Measurements from ENCODE around the gene KAT2B. TPM values are rescaled to one million over a fixed set of nuclear protein-coding genes. Genes with fewer than 3 reads are reported as not detected.

KAT2B gene
- total RNA-seq, 1 experiment from 2014 or later, result 4.6 TPM

DNA sequence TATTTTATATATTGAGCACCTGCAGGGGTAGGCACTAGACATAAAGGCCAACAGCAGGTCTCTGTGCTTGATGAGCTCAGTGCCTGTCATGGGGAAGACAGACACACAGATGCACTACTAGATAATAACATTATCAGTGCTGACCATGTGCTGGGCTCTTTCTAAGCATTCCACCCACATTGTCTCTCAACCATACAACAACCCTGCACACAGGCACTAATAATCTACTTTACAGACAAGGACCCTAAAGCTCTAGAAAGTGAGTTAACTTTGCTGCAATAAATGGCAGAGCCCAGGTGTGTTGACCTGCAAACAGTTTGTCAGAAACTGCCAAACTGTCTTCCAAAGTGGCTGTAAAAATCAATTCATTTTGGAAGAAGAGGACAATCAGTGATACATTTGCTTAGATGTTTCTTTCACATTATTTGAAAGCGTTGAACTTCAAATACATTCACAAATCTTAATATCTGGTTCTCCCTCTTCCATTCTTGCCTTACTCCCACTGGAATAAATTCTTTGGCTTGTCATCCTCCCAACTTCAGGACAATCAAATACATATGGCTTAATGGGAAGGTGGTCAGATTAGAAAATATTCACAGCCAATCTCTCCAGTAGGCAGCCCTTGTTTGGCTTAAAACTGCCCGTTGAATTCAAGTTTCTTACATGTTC lies 17.2 kb upstream of the KAT2B start:
- Histone ChIP-seq H3K4me1 (ENCODE audit: insufficient read depth, low read length, poor library complexity, severe bottlenecking) (no peaks in the 10 kb centered on the region), H3K27me3 (replicated peaks; ENCODE audit: insufficient read depth, low read depth, low read length, poor library complexity) (no peaks in the 10 kb centered on the region), H3K9me3 (ENCODE audit: low read depth, low read length, poor library complexity, severe bottlenecking) (no peaks in the 10 kb centered on the region), H3K4me3 (ENCODE audit: low read depth, low read length, poor library complexity, severe bottlenecking) (no peak overlapping the region), H3K36me3 (ENCODE audit: insufficient read depth, low read length, poor library complexity, severe bottlenecking) (no peaks in the 10 kb centered on the region), H3K27ac (ENCODE audit: low read depth, low read length, poor library complexity, severe bottlenecking) (no peak overlapping the region)
- ChIA-PET CTCF (no interaction called here), POLR2A (ENCODE audit: low non-redundant PET) (no interaction called here)
- intact Hi-C loops (cut with micrococcal nuclease; ENCODE audit: unreplicated experiment), result no loop called here
- BruUV-seq (replicated peaks), result no TSS peak
- DNase-seq (ENCODE audit: low spot score), result no peak
- TF ChIP-seq EZH2 (IDR thresholded peaks at IDR 0.05; ENCODE audit: borderline replicate concordance, low read depth, low read length, poor library complexity, severe bottlenecking) (no peak), CTCF (conservative IDR thresholded peaks at IDR 0.05; ENCODE audit: low read depth, low read length) (no peak)

DNA sequence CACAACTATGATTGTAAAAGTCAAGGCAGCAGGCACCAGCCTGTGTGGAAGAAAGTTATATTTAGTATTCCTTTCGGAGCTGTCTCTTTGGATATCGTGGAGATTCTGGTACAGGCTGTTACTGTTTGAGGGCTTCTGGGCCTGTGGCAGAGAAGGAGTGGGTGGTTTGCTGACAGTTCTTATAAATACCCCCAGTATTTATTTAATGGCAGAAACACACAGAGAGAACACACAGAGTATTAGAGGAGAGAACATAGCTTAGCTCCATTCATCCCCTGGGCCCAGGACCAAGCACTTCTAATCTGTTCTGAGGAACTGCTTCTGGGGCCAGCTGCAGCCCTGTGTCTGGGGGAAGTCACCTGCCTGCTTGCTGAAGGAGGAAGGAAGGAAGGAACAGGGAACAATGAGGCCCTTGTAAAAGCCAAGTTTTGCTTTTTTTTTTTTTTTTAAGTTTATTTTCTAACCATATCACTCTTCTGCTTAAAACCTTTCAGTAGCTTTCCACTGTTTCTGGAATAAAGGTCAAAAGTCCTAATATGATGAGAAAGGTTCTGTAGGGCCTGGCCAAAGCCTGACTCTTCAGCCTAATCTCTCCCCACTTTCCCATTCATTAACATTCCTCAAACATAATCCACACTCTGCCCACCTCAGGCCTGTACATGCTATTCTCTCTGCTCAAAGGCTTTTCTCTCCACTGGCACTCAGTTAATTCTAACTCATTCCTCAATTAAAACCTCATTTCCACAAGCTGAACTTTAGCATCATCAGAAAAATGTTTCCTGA lies 16.4 kb upstream of the KAT2B start:
- TF ChIP-seq EZH2 (IDR thresholded peaks at IDR 0.05; ENCODE audit: borderline replicate concordance, low read depth, low read length, poor library complexity, severe bottlenecking) (no peak), CTCF (conservative IDR thresholded peaks at IDR 0.05; ENCODE audit: low read depth, low read length) (no peak)
- H3K27me3 ChIP-seq (replicated peaks; ENCODE audit: insufficient read depth, low read depth, low read length, poor library complexity), result no peaks in the 10 kb centered on the region
- intact Hi-C loops (cut with micrococcal nuclease; ENCODE audit: unreplicated experiment), result no loop called here
- ChIA-PET CTCF (no interaction called here), POLR2A (ENCODE audit: low non-redundant PET) (no interaction called here)
- H3K9me3 ChIP-seq (ENCODE audit: low read depth, low read length, poor library complexity, severe bottlenecking), result no peaks in the 10 kb centered on the region
- H3K36me3 ChIP-seq (ENCODE audit: insufficient read depth, low read length, poor library complexity, severe bottlenecking), result no peaks in the 10 kb centered on the region
- DNase-seq (ENCODE audit: low spot score), result no peak
- H3K4me1 ChIP-seq (ENCODE audit: insufficient read depth, low read length, poor library complexity, severe bottlenecking), result no peaks in the 10 kb centered on the region
- H3K27ac ChIP-seq (ENCODE audit: low read depth, low read length, poor library complexity, severe bottlenecking), result no peak overlapping the region
- no peak overlapping the region for H3K4me3 ChIP-seq (ENCODE audit: low read depth, low read length, poor library complexity, severe bottlenecking)
- BruUV-seq (replicated peaks), result no TSS peak

GRCh38 chr3:20027136-20027535 lies 13.1 kb upstream of the KAT2B start:
- POLR2A ChIA-PET (ENCODE audit: low non-redundant PET), result no interaction called here

More at GRCh38 chr3:20027136-20027535, 13.1 kb upstream of the KAT2B start:
- no peaks in the 10 kb centered on the region for H3K36me3 ChIP-seq (ENCODE audit: insufficient read depth, low read length, poor library complexity, severe bottlenecking)
- intact Hi-C loops (cut with micrococcal nuclease; ENCODE audit: unreplicated experiment), result no loop called here
- BruUV-seq (replicated peaks), result no TSS peak
- no peak overlapping the region for H3K4me3 ChIP-seq (ENCODE audit: low read depth, low read length, poor library complexity, severe bottlenecking)
- TF ChIP-seq CTCF (conservative IDR thresholded peaks at IDR 0.05; ENCODE audit: low read depth, low read length) (no peak), EZH2 (IDR thresholded peaks at IDR 0.05; ENCODE audit: borderline replicate concordance, low read depth, low read length, poor library complexity, severe bottlenecking) (no peak)
- no peaks in the 10 kb centered on the region for H3K27me3 ChIP-seq (replicated peaks; ENCODE audit: insufficient read depth, low read depth, low read length, poor library complexity)
- H3K27ac ChIP-seq (ENCODE audit: low read depth, low read length, poor library complexity, severe bottlenecking), result no peak overlapping the region
- DNase-seq (ENCODE audit: low spot score), result no peak
- no peaks in the 10 kb centered on the region for H3K9me3 ChIP-seq (ENCODE audit: low read depth, low read length, poor library complexity, severe bottlenecking)
- no peaks in the 10 kb centered on the region for H3K4me1 ChIP-seq (ENCODE audit: insufficient read depth, low read length, poor library complexity, severe bottlenecking)
- CTCF ChIA-PET, result no interaction called here
